ENCODE data around the gene GOSR2.
A peak's percentile ranks its signal among the peaks of the same experiment; 100 is the strongest.
"Not testable (repeated sequence)": the region's sequence is repeated elsewhere in the genome, so short reads cannot be mapped to it uniquely, and the experiment has no call there.

The GOSR2 gene

DNA sequence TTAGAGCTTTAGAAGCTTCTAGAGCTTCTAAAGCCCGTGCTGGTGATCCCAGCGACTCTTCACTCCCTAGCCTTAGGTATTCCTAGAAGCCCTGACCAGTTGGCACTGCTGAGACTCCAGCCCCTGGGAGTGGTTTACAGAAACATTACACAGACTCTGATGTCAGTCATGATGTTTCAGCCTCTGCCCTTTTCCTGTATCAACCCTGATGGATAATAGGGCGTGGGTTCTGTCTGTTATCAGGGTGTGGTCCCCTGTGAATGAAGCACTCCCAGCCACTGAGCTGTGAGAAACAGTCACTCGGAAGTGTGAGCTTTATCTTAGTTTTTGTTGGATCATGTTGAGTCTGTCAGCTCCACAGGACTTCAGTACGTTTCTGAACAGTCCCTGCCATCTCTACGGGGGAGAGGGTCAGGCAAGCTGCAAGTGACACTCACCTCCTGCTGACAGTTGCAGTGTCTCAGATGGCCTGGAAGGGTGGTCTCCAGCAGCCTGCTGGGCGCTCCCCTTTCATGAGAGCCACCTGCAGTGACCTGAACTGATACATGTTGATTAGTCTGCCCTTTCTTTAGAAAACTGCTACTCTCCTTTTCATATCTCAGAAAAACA lies 12.8 kb downstream of the GOSR2 start:
- no peak for DNase-seq

DNA sequence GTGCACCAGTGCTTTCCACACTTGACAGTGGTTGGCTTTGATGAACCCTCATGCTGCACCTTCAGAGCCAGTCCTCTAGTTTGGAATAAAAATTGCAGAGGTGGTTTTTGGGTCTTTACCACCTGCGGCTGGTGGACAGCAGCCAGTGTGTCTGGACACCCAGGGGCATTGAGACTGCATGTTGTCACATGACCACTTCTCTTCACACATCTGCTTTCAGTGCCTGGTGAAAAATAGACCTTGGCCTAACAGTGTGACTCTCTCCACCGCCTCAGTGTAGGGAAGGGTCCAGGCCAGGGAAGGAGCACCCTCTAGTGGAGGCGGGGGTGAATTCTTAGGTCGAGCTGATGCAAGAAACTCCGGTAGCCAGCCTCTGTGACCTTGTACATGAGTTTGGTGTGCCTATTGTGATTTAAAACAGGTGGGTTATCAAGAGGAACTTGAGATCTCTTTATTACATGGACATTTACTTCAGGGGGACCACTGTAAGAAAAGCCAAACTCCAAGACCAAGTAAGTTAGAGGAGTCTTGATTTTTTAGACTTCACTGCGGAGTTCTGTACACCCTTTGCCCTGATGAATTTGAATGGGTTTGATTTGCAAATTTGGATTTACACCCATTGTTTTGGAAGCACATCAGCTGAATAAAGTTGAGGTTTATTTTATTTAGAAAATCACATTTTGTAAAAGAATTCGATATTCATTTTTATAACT lies 17.9 kb downstream of the GOSR2 start:
- peak; percentile 4 to 55 for DNase-seq

DNA sequence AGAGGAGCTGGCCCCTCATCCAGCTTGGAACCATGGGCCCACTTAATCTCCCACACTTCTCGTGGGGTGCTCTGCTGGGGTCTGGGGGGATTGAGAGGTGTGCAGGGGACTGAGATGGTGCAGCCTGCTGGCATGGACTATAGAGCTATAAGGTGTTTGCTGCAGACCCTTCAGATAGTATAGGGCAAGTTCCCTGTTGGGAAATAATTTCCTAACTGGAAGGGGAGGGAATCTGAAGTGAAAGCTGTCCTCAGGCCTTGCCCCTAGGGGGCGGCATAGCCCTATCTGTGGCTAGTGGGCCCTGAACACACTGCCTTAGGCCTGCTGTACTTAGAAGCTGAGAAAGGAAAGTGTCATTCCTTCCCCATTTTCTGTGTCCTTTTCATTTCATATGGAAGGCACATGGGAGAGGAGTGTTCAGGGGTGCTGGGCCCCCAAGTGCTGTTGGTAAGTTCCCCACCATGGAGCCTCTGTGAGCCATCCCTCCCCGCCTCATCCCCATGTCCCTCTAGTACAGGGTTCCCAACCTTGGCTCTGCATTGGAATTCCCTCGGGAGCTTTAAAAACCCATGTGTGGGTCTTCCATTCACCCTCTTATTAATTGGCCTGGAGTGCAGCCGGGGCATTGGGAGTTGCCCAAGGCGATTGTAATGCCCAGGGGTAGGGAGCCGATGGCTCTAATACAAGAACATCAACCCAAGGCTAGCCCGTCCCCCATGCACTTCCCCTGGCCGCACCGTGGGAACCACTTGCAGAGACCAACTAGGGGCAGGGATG lies 19.7 kb downstream of the GOSR2 start:
- DNase-seq, result peak; percentile 19 to 21

DNA sequence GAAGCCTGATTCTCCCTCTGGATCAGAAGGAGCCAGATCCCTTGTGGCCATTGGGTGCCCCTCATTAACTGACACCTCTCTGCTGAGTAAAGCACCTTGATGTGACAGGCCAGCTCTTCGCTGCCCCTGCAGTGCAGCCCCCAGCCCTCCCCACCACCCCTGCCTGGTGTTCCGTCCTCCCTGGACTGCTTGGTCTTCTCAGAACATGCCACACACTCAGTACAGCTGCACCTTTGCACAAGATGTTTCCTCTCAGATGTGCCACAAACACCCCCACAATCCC lies 20.2 kb downstream of the GOSR2 start:
- no peak for DNase-seq

DNA sequence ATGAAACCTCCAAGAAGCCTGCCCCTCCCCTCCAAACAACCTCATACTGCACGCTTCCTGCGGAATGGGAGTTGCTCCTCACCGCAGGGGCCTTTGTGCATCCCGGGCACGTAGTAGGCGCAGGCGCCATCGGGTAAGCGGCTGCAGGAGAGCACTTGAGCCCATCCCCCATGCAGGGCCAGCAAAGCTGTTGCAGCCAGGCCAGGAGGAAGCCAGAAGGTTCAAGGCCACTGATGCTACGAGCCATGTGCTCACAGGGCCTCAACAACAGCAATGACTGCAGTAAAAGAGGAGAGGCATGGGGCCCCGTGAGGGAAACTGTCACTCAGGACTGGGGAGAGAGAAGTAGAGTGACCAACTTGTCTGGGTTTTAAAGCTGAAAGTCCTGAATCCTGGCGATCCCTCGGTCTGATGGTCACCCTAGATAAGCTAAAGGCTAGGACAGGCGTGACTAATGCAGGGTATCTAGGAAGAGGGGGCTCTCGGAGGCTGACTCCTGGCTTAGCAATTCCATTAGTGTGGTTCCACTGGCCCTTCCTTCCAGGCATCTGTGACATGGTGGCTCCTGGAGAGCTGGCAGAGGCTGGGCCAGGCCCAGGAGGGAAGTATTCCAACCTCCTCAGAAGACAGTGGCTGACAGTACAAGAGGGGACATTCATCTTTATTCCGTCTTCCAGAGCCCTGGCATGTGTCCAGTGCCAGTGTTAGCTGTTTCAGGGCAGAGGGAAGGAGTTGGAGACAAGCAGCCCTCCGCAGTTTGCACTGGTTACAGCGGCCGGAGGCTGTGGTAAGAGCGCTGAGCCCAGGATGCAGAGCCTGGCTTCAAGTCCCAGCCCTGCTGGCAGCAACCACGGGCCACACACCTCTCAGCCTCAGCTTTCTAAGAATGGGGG lies 20.8 kb downstream of the GOSR2 start:
- no peak for DNase-seq

DNA sequence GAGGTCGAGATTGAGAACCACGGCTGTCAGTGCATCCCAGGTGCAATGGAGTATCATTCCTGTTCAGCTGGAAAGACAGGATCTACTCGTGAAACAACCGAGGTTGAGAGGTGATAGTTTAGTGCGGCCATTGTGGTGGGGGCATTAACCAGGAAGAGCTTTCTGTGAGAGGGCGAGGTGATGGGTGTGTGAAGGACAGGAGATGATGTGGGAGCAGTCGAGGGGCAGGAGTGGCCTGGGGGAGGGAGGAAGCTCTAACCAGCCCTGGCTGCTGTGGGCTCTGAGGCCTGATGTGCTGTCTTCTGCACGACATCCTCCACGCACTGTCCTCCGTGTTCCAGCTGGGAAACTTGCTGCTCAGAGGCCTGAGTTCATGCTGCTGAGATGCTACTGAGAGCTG lies 22.0 kb downstream of the GOSR2 start:
- no peak for DNase-seq

DNA sequence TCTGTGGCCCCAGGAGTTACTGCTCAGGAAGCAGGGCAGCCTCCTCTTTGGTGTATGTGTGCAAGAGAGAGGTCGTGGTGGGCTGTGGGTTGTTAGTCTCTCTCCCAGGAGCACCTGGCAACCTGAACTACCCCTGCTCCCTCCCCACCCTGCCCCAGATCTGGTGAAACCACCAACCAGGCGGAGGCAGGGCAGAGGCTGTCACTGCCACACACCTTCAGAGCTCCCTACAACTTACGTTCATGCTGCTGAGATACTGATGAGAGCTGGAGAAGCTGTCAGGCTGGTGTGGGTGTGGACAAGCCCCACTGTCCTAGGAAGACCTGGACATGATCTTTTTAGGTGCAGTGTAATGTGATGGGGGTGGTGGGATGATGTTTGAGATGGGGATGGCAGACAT lies 24.3 kb downstream of the GOSR2 start:
- DNase-seq, result no peak

DNA sequence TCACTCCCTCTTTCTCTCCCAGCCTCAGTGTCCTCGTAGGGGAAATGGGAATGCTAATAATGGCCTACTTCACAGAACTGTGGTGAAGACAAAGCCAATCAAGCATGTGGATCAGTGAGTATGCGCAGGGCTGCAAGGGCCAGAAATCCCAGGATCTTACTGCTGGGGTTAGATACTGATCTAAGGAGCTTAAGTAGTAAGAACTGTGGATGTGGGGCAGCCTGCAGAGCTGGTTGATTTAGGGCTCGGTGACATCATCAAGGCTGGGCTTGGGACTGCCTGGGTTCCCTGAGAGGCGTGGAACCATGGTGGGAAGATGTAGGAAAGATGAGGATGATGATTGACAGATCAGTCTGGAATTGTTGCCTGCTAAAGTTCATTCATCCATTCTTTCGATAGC lies 25.6 kb downstream of the GOSR2 start:
- no peak for DNase-seq

DNA sequence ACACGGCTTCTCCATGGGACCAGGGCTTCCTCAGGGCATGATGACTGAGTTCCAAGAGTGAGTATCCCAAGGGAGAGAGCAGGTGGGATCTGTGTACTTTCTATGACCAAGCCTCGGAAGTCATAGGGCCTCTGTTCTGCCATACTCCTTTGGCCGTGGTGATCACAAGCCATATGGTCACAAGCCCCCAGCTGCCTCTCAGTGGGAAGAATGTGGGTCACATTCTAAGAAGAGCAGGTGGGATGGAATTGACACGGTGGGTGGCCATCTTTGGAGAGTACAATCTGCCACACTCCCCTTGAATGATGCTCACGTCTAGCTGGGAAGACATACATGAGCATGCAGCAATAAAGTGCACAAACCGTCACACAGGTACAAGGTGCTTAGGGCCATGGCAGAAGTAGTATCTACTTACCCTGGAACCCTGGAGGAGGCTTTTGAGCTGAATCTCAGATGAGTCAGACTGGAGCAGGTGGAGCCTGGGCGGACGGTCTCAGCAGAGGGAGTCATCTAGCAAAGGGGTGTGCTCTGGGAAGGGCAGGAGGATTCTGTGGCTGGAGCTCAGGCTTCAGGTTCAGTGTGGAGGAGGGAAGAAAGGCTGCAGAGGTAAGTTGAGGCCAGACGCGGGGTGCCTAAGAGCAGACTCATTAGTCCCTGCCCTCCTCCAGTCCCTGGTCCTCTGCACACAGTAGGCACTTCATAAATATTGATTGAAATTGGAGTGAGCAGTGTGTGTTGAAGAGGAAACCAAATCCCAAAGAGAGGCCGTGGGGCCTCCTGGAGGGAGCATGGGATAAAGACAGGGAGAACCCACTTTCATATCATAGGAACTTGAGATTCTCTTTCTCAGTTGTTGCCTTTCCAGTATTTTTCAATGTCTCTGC lies 26.6 kb downstream of the GOSR2 start:
- no peak for DNase-seq

DNA sequence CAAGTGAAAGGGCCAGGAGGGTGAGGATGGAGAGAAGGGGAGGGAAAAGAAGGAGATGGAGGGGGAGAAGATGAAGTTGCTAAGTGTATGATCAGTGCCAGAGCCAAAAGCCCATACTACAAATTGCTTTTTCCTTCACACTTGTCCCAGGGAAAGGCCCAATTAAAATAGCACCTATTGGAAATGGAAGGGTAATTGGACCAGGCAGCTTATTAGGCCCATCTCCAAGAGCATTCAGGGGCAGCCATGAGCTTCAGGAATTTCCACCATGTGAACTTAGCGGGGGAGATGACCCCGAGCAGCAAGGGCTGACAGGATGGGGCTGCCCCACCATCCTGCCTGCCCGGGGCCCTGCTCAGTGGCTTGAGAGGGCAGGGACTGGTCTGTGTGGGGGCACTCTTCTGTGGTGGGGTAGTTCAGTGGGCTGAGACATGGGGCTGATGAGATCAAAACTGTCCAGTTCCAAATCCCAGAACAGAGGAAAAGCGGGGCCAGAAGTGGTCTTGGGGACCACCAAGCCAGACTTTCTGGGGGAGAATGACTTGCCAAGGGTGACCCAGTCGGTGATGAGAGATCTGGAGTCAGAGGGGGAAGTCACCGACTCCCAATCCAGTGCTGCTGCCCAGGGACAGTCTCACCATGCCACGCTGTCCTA lies 27.5 kb downstream of the GOSR2 start:
- no peak for DNase-seq

DNA sequence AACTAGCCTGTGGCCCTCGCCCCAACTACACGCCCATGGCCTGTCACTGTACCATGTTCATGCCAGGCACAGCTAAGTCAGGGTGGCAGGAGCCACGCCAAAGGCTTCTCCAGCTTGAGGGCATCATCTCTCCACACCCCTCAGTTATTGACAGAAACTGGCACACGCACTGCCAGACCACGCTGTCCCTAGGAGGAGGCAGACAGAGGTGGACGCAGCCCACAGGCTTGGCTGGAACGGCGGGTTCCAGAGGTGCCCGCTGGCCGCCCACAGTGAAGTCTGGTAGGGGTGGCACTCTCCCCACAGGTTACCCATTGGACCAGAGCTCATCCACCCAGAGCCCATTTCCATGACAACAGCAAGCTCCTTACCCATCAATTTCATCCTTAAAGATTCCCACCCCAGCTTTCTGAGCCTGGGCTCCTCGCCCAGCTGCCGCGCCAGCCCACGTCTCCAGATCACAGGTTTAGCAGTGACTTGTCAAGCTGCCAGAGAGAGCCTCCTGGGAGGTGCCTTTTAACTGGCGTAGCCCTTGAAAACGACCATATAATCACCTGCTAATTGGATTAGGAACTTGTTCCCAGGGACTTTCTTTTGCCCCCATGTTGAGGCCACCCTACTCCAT lies 28.1 kb downstream of the GOSR2 start:
- DNase-seq, result no peak

DNA sequence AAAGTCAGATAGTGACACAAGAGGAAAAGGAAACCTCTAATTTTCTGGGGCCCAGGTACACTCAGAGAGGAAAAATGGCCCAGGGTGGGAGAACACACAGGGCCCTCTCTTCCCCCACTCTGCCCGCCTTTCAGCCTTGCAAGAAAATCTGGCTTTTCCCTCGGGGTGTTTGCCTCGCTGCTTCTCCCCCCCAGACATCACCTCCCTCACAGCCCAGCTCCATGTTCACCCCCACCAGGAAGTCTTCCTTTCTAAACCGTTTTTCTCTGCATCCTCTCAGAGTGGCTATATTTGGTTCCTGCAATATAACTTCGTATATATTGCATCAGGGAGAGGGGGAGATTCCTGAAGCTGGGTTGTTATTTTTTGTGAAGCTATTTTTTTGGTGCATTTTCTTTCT lies 28.7 kb downstream of the GOSR2 start:
- DNase-seq, result no peak

DNA sequence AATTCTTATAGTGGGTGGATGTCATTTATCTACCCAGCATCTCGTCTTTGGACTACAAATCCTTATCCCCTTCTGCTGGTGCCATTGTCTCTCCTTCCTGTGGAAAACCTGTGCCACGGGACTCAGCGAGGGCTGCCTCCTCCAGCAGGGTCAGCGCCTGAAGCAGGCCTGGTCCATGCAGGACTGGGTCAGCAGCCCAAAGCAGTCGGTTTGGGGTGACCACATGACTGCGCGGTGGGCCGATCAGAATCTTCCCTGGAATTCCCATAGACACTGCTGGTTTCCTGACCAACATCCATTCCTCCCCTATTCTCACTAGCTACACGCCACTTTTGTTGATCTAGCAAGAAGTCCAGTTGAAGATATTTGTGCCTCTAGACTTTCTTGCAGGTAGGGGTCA lies 29.2 kb downstream of the GOSR2 start:
- DNase-seq, result no peak

DNA sequence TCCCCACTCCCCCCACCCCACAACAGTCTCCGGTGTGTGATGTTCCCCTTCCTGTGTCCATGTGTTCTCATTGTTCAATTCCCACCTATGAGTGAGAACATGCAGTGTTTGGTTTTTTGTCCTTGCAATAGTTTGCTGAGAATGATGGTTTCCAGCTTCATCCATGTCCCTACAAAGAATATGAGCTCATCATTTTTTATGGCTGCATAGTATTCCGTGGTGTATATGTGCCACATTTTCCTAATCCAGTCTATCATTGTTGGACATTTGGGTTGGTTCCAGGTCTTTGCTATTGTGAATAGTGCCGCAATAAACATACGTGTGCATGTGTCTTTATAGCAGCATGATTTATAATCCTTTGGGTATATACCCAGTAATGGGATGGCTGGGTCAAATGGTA lies 30.2 kb downstream of the GOSR2 start:
- not testable (repeated sequence) for DNase-seq

DNA sequence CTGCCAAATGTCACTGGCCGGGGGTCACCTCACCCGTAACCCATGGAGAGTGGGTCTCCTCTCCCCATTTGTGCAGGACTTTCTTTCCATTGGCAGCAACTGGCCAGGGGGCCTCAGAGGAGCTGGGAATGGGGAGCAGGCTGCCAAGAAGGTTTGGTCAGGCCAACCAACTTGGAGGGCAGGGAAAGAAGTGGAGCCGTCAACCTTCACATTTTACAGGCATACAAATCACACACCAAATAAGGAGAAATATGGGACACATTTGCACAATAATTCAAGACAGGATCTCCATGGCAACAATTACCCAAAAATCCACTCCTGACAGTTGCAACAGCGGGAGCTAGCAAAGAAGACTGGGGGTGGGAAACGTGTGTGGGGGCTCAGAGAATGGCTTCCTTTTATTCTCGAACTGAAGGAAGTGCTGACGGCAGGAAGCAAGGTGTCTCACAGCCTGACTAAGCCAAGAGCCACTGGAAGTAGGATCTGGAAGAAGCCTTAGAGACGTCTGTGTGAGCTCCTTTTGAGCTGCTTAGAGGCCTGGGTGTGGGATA lies 35.2 kb downstream of the GOSR2 start:
- no peak for DNase-seq

DNA sequence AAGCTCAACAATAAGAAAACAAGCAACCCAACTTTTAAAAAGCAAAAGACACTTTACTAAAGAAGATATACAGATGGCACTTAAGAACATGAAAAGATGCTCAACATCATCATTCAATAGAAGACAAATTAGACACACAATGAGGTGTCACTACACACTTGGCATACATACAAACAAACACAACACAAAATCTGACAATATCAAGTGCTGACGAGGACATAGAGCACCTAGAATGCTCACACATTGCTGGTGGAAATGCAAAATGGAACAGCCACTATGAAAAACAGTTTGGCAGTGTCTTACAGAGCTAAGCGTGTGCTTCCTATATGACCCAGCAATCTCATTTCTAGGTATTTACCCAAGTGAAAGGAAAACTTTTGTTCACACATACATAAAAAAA lies 37.2 kb downstream of the GOSR2 start:
- no peak for DNase-seq

DNA sequence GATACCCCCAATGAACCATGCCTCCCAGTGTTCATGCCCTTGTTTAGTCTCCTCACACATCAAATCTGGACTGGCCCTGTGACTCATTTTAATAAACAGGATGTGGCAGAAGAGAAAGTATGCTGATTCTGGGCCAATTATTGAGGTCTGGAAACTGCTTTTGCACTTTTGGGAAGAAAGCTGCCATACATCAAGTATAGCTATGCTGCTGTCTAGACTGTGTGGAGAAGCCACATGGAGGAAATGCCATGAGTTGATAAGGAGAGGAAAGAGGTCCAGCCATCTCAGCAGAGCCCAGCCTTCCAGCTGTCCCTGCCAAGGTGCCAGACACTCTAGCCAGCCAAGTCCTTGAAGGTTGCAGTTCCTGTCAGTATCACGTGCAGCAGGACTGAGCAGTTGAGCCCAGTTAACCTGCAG lies 39.4 kb downstream of the GOSR2 start:
- no peak for DNase-seq

DNA sequence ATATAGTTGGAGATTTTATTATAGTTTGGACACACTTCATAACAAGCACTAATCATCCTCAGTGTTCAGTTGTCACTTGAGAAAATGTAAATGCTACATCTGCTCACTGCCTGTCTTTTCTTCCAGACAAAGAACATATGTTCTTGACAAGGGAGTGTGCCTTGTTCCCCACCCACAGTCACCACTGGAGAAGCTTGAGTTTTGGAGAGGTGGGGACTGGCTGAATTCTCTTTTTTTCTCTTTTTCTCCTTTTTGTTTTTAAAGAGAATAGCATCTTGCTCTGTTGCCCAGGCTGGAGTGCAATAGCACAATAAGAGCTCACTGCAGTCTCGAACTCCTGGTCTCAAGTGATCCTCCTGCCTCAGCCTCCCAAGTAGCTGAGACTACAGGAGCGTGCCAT lies 40.6 kb downstream of the GOSR2 start:
- no peak for DNase-seq

DNA sequence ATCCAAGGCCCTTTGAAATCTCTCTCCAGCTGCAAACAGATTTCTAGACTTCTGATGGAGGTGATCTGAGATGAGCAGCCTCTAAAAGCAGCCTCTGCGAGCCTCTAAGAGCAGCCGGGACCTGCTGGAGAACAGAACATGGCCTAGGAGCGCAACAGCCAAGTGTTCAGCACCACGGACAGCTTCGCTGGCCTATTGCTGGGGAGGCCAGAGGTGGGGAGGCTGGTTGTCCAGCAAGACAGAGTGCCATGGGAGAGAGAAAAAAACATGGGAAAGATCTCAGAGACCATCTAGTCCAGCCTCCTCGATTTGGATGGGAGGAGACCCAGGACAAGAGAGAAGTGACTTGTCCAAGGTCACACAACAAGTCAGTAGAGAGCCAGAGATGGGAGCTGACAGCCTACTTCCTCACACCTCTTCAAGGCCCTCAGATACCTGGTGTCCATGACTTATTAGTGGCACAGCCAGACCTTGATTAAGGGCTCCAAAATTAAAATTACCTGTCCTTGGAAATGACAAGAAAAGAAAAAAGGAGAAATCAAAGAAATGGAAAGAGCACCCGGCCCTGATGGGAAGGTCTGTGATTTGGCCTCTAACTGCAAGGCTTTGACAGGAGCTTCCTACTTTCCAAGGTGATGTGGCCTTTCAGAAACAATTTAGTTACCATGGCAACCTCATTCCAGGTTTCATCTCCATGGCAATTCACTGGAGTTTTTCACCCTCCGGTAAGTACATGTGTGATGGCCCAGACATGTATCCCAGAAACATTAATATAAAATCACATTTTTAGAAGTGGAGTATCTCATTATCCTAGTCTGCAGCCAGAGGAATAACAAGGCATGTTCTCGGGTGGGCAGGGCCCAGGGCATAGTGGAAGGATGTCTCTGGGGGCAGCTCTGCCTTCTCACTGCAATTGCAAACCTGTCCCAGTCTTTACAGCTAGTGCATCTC lies 41.6 kb downstream of the GOSR2 start:
- DNase-seq, result no peak

Measured in NCI-H187 (cell line).